Colonic mucosa (tissue), 4 donors: ENCODE measurements around the gene SPON1. TPM values are rescaled to one million over a fixed set of nuclear protein-coding genes. Genes with fewer than 3 reads are reported as not detected.
A peak's percentile ranks its signal among the peaks of the same experiment; 100 is the strongest.

Experiments
- DNase-seq: peaks from one replicate; pipeline ENCODE4 v3.0.0-alpha.2; 2020
- H3K27ac ChIP-seq: fragments of 200-600 bp; one replicate; pipeline ENCODE4 v1.8.0; 2021
- H3K27me3 ChIP-seq: fragments of 200-600 bp; one replicate; pipeline ENCODE4 v1.8.0; 2021
- H3K36me3 ChIP-seq: fragments of 200-600 bp; one replicate; pipeline ENCODE4 v1.8.0; 2021
- H3K4me1 ChIP-seq: fragments of 200-600 bp; one replicate; pipeline ENCODE4 v1.8.0; 2021; ENCODE audit warnings: mild to moderate bottlenecking
- H3K4me3 ChIP-seq: fragments of 200-600 bp; one replicate; pipeline ENCODE4 v1.8.0; 2021
- H3K9ac ChIP-seq, 2 donors: one replicate each; pipeline ENCODE4 v1.7.0; 2013; ENCODE audit warnings: control low read depth in 2 of 2, low read depth in 2 of 2, low read length in 2 of 2
- H3K9me3 ChIP-seq: fragments of 200-600 bp; one replicate; pipeline ENCODE4 v1.8.0; 2021
- CTCF ChIP-seq: fragments of 200-600 bp; IDR thresholded peaks from one replicate; pipeline ENCODE4 v1.8.0; 2022; ENCODE audit warnings: antibody characterized with exemption, mild to moderate bottlenecking
- intact Hi-C: fragments of 100-400 bp; cut with DNase I; formaldehyde crosslinking; loops from one replicate; pipeline ENCODE4 v1.14.1; 2022
- total RNA-seq, 2 donors: library from RNA; stranded (reverse); fragmentation: NEBNext Ultra II Directional in 1 of 2; extraction: Animal tissue kit (Norgen Biotek cat#: 25700) in 1 of 2; gene quantifications; one replicate each; pipeline ENCODE4 v1.2.1, GENCODE V29; 2021
- donor health status: healthy.
- donor health status: DM: no; HTN: no; CAD: no.
- donor health status: DM: no; HTN: no; CAD: no.

The SPON1 gene
- total RNA-seq, 2 donors from 2014 or later, result 91.4 to 93.9 TPM

- intact Hi-C loops, result no loop called here
- Histone ChIP-seq H3K9me3 (no peaks in the 10 kb centered on the region), H3K4me3 (no peak overlapping the region), H3K36me3 (no peaks in the 10 kb centered on the region), H3K4me1 (peaks cover 13% of the 10 kb centered on the region), H3K9ac (peak overlapping the region in 1 of 2 donors; percentile 7), H3K27me3 (no peaks in the 10 kb centered on the region), H3K27ac (peak overlapping the region; percentile 5)
- peak; percentile 47 for TF ChIP-seq CTCF
- no peak for DNase-seq
Observed at GRCh38 chr11:14308114-14308896, 345.8 kb downstream of the SPON1 start.

DNA sequence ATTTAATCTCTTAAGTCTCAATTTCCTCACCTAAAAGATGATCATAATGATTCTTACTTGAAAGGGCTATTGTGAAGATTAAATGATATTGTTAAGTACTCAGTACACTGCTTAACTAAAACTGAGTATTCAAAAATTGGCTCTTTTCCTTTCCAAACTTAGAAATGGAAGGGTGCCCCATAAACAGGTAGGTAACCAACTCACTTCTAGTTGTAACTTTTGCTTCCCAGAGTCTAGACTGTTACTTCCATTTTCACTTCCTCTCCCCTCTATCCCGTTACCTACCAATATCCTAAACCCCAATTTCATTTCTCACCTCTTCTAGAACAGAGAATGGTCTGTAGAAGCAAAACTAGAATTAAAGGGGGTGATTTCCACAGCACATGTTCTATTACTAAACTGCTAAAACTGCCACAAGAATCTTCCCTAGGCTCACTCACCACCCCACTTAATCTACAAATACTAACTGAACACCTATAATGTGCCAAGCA, 346.4 kb downstream of the SPON1 start:
- H3K4me1 ChIP-seq, result peaks cover 13% of the 10 kb centered on the region
- no peaks in the 10 kb centered on the region for H3K36me3 ChIP-seq
- no peak overlapping the region for H3K27ac ChIP-seq
- peak; percentile 1 for TF ChIP-seq CTCF
- no peaks in the 10 kb centered on the region for H3K27me3 ChIP-seq
- no peaks in the 10 kb centered on the region for H3K9me3 ChIP-seq
- DNase-seq, result no peak
- intact Hi-C loops, result no loop called here
- H3K4me3 ChIP-seq, result no peak overlapping the region
- H3K9ac ChIP-seq, result peak overlapping the region in 1 of 2 donors; percentile 7

- Histone ChIP-seq H3K4me3 (no peak overlapping the region), H3K9me3 (no peaks in the 10 kb centered on the region), H3K4me1 (peaks cover 13% of the 10 kb centered on the region), H3K27ac (no peak overlapping the region), H3K9ac (peak overlapping the region in 1 of 2 donors; percentile 35), H3K27me3 (no peaks in the 10 kb centered on the region), H3K36me3 (no peaks in the 10 kb centered on the region)
- intact Hi-C loops, result no loop called here
- no peak for DNase-seq
- no peak for TF ChIP-seq CTCF
Observed at GRCh38 chr11:14309425-14310192, 347.1 kb downstream of the SPON1 start.

DNA sequence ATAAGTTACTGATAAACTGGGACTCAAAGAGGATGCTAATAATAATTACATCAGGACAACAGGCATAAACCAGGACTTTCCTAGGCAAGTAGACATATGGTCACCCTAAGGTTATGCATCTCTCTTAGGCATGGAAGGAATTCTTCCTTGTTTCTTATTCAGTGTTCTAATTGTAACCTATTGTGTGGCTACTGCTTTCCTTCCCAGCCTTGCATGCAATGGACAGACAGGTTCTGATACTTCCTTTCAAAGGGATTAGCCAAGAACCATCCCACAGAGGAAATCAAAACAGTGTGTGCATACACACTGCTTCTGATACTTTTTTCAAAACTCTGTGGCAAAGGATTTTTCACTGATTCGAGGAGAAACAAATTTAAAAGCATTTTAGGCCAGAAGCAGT, 348.2 kb downstream of the SPON1 start:
- Histone ChIP-seq H3K9me3 (no peaks in the 10 kb centered on the region), H3K4me3 (no peak overlapping the region), H3K4me1 (peaks cover 13% of the 10 kb centered on the region), H3K27me3 (no peaks in the 10 kb centered on the region), H3K36me3 (no peaks in the 10 kb centered on the region), H3K9ac (no peak overlapping the region), H3K27ac (no peak overlapping the region)
- intact Hi-C loops, result no loop called here
- no peak for DNase-seq
- no peak for TF ChIP-seq CTCF

GRCh38 chr11:14312736-14313438, 350.4 kb downstream of the SPON1 start:
- H3K27ac ChIP-seq, result no peak overlapping the region

More at GRCh38 chr11:14312736-14313438, 350.4 kb downstream of the SPON1 start:
- no peak for DNase-seq
- Histone ChIP-seq H3K27me3 (no peaks in the 10 kb centered on the region), H3K4me1 (peaks cover 13% of the 10 kb centered on the region), H3K9ac (no peak overlapping the region), H3K4me3 (no peak overlapping the region), H3K36me3 (no peaks in the 10 kb centered on the region), H3K9me3 (no peaks in the 10 kb centered on the region)
- no peak for TF ChIP-seq CTCF
- intact Hi-C loops, result no loop called here
